Measurements from ENCODE around the gene EPHA8. TPM values are rescaled to one million over a fixed set of nuclear protein-coding genes. Genes with fewer than 3 reads are reported as not detected.

Gene EPHA8
- total and polyA plus RNA-seq, 2 of the 13 experiments (the other 11 are each of a cell fraction or from before 2014, with no cell fraction given) = not detected

- H3K4me1 ChIP-seq (ENCODE audit: insufficient read depth, low read length) = no peaks in the 10 kb centered on the region
- ATAC-seq = no peak
- in situ Hi-C loops (cut with HindIII; ENCODE audit: extremely low pct_ligation_motif_present, low pct_unique_long_range_greater_than_20kb) (no loop called here), intact Hi-C loops (cut with micrococcal nuclease; ENCODE audit: unreplicated experiment) (no loop called here)
- no peak for FAIRE-seq
- H3K27me3 ChIP-seq (ENCODE audit: control insufficient read depth in 1 of 2, insufficient read depth in 2 of 2, low read length in 2 of 2) = peaks cover 12 to 50% of the 10 kb centered on the region in 2 experiments; a peak in 4 of 5 replicates
- H3K79me2 ChIP-seq (ENCODE audit: insufficient read depth, low read length) = no peaks in the 10 kb centered on the region
- 7% methylated on average over 5 of the region's 6 CpGs for WGBS (ENCODE audit: low lambda C conversion rate)
- no peak overlapping the region for H3K9ac ChIP-seq (ENCODE audit: insufficient read depth, low read depth, low read length)
- no TSS peak for BruUV-seq (replicated peaks)
- H3K4me3 ChIP-seq (replicated peaks in 1 of 3; ENCODE audit: insufficient read depth in 1 of 3, low read depth in 2 of 3, low read length in 3 of 3) = no peak overlapping the region
- DNase-seq (ENCODE audit: low spot score) = no peak
- H3K27ac ChIP-seq (ENCODE audit: extremely low read length, insufficient read depth, low read length) = no peak overlapping the region
- H4K20me1 ChIP-seq (ENCODE audit: insufficient read depth, low read length) = no peaks in the 10 kb centered on the region; the same call in 1 of the 2 replicates
- no peaks in the 10 kb centered on the region for H3K36me3 ChIP-seq (replicated peaks in 1 of 2; ENCODE audit: control insufficient read depth in 1 of 2, insufficient read depth in 2 of 2, low read length in 2 of 2)
- no peaks in the 10 kb centered on the region for H3K9me3 ChIP-seq (ENCODE audit: low read length)
- ChIA-PET CTCF (ENCODE audit: low intra/inter-chr PET ratio, low total read pairs) (no interaction called here), POLR2A (no interaction called here)
- H3K4me2 ChIP-seq (ENCODE audit: low read depth, low read length) = no peak overlapping the region
- TF ChIP-seq ZNF629 (CRISPR knock-in tag; conservative IDR thresholded peaks at IDR 0.05) (peak; percentile 70), ZNF569 (CRISPR knock-in tag; IDR thresholded peaks at IDR 0.05; ENCODE audit: borderline replicate concordance) (no peak), NR0B2 (CRISPR knock-in tag; IDR thresholded peaks at IDR 0.05) (no peak), CBX2 (IDR thresholded peaks at IDR 0.05; ENCODE audit: low read depth, low read length) (no peak), CBX2 (CRISPR knock-in tag; IDR thresholded peaks at IDR 0.05; ENCODE audit: low read depth) (no peak)
- no peak overlapping the region for H2AFZ ChIP-seq (ENCODE audit: low read length)
Observed at GRCh38 chr1:22567994-22568393, 4.7 kb downstream of the EPHA8 start.

GRCh38 chr1:22569269-22569668 lies 6.0 kb downstream of the EPHA8 start:
- TF ChIP-seq ZNF768 (CRISPR knock-in tag; IDR thresholded peaks at IDR 0.05) (peak; percentile 93), MBD4 (IDR thresholded peaks at IDR 0.05; ENCODE audit: borderline replicate concordance, low read length) (no peak), PPARG (CRISPR knock-in tag; conservative IDR thresholded peaks at IDR 0.05) (no peak), NFE2L1 (CRISPR knock-in tag; IDR thresholded peaks at IDR 0.05; ENCODE audit: borderline replicate concordance) (no peak), ZBTB3 (CRISPR knock-in tag; IDR thresholded peaks at IDR 0.05; ENCODE audit: borderline replicate concordance, low read depth) (no peak)
- POLR2A ChIA-PET = no interaction called here

More at GRCh38 chr1:22569269-22569668, 6.0 kb downstream of the EPHA8 start:
- ATAC-seq = no peak
- no peak for FAIRE-seq
- H3K79me2 ChIP-seq (ENCODE audit: insufficient read depth, low read length) = no peaks in the 10 kb centered on the region
- no peak overlapping the region for H2AFZ ChIP-seq (ENCODE audit: low read length)
- no peak overlapping the region for H3K27ac ChIP-seq (ENCODE audit: extremely low read length, insufficient read depth, low read length)
- in situ Hi-C loops (cut with HindIII; ENCODE audit: extremely low pct_ligation_motif_present, low pct_unique_long_range_greater_than_20kb) = no loop called here
- no peaks in the 10 kb centered on the region for H3K36me3 ChIP-seq (replicated peaks in 1 of 2; ENCODE audit: control insufficient read depth in 1 of 2, insufficient read depth in 2 of 2, low read length in 2 of 2)
- H3K27me3 ChIP-seq (ENCODE audit: control insufficient read depth in 1 of 2, insufficient read depth in 2 of 2, low read length in 2 of 2) = peaks cover 10 to 53% of the 10 kb centered on the region in 2 experiments; a peak in 4 of 5 replicates
- DNase-seq (ENCODE audit: low spot score) = no peak
- intact Hi-C loops (cut with micrococcal nuclease; ENCODE audit: unreplicated experiment) = no loop called here
- no peak overlapping the region for H3K4me3 ChIP-seq (replicated peaks in 1 of 3; ENCODE audit: insufficient read depth in 1 of 3, low read depth in 2 of 3, low read length in 3 of 3)
- WGBS (ENCODE audit: low lambda C conversion rate) = 35% methylated on average over 4 of the region's 7 CpGs
- BruUV-seq (replicated peaks) = no TSS peak
- CTCF ChIA-PET (ENCODE audit: low intra/inter-chr PET ratio, low total read pairs) = no interaction called here
- H4K20me1 ChIP-seq (ENCODE audit: insufficient read depth, low read length) = no peaks in the 10 kb centered on the region
- H3K9ac ChIP-seq (ENCODE audit: insufficient read depth, low read depth, low read length) = no peak overlapping the region
- no peaks in the 10 kb centered on the region for H3K9me3 ChIP-seq (ENCODE audit: low read length)
- H3K4me1 ChIP-seq (ENCODE audit: insufficient read depth, low read length) = no peaks in the 10 kb centered on the region
- H3K4me2 ChIP-seq (ENCODE audit: low read depth, low read length) = no peak overlapping the region
